Measurements from ENCODE around the gene POLG.

The POLG gene

DNA sequence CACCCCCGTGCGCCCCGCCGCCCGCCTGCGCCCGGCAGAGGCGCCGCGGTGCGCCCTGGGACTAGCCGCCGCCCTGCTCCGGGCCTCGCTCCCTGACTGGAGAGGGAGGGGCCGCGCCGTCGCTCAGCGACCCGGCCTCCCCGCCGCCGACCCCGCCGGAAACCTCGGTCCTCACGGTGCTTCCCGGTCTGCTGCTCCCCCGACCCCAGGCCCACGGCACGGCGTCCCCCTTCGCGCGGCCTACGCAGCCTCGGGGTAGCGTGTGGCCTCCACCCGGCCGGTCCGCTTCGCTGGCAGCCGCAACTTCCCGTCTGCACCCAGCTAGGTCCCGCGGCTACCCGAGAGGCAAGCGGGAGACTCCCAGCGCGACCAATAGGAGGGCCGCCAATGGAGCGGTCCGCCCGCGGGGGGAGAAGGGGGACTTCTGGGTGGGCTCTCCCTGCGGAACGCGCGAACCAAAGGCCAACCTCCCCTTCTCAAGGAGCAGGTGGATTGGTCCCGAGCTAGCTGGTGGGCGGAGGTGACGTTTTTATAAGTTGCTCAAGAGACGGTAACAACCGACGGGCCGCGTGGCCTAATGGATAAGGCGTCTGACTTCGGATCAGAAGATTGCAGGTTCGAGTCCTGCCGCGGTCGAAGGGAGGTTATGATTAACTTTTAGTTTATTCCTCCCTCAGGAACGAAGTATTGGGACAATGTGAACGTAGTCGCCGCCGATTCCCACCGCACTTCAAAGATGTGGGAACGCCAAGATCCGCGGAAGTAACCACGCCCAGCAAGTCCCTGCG, at the start of gene POLG:
POLG (minus strand) TSS at position 315 of the 788 bp plus-strand sequence. CDS start 1,070 bp downstream, outside the sequence.
- DNase-seq = peak; percentile 92 to 93

DNA sequence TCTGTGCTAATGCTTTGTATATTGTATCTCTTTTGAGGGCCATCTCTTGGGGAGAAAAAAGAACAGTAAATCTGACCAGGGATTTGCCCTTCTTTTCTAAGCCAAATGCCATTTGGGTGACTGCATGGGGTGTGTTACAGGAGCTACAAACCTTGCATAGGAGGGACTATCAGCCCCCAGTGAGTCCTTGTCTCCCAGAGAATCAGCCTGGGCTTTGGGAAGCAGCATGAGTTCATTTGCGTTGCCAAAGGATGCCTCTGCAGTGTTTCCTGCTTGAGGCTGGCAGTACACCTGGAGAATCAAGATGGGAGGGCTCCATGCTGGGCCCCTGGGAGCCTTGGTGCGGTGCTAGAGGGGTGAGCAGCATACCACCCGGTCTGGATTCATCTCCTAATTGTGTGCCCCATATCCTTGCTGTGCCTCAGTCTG, 49.6 kb upstream of the POLG start:
- no peak for DNase-seq

DNA sequence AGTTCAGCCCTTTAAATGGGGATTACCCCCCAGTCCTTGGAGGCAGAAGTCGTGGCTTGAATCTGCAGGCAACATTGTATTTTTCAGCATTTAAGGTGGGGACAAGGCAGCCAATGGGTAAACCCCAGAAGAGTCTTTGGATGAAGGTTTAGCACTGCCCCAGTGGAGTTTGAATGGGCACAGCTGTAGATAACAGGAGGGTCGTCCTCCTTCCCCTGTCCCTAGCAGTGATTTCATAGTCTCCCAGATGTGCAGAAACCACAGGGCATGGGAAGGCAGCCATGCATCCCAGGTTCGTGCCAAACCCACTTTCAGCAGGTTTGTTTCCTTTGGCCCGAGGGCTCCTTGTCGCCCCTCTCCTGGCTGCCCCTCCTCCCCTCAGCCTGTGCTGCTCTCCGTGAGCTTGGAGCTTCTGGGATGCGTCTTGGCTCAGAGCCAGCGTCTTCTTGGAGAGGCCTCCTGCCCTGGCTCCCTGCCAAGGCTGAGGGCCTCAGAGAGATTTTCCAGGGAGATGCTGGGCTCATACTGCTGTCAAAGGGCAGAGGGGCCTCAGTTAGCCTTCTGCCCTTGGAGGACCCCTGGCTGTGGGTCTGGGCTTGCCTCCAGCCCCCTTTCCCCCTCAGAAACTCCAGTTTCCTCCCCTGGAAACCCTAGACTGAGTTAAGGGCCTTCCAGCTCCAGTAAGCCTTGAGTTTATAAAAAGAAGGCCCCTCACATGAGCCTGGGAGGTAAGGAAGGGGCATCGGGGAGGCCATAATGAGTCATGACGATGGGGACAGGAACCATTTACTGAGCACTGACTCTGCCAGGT, 48.9 kb upstream of the POLG start:
- DNase-seq = no peak

DNA sequence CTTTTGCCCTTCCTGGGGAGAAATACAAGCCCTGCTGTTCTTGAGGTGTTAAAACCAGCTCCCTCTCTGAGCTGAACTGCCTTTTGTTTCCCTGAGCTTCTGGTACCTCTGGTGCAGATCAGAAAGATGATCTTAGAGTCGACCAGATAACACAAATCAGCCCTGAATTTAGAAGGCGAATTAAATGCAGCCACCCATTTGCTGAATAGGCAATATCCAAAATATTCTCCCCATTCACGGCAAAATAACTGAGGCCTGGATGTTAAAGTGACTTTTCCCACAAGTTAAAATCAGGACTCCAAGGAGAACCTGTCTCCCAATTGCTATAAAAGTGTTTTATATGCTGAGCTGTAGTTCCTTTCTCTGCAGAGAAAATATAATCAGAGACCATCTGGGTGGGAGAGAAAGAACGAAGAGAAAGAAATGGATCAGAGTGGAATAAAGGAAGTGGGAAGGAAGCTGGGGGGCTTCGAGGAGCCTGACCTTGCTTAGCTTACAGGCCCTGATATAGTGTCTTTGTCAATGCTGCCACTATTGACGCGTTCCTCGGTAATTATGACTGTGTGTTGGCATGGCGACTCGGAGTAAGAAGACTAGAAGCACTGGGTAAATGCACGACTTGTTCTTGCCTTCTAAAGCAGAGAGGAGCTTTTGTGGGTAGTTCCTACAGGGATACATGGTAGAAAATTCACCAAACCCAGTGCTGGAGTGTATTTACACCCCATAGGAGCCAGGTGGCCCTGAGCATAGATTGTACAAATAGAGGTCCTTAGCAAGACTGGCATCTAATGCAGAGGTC, 47.5 kb upstream of the POLG start:
- DNase-seq = no peak

DNA sequence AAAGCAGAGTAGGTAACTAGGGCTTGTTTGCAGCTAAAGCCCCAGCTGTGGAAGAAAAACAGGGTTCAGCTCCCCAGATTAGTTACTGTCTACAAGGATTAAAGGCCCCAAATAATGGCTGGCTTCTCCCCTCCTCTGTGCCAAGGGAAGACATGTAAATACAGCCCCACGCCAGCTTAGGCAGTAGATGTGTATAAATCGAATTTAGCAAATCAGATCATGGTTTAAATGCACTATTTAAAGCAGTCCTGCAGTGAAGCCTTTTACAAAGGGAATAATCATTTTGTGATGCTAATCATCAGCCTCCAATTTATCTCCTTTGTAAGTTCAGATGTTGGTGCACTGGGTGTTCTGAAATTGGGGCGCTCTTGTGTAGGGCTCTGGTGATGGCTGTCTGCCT, 46.7 kb upstream of the POLG start:
- DNase-seq = no peak

DNA sequence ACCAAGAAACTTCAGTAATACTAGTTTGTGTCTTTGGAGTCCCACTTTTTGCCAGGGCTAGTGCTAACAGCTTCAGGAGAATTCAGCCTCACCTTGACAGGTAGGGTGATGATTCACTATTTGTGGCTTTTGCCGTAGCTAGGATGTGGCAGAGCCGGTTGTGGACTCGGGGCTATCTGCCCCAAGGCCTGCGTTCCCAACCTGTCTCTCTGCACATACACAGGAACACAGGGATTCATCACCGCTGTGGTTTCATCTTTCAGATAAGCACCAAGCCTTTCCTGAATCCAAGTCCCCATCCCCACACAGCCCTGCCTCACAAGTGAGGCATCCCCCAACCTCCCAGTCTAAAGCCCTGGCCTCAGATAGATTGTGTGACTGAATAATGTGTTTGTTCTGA, 45.2 kb upstream of the POLG start:
- no peak for DNase-seq

DNA sequence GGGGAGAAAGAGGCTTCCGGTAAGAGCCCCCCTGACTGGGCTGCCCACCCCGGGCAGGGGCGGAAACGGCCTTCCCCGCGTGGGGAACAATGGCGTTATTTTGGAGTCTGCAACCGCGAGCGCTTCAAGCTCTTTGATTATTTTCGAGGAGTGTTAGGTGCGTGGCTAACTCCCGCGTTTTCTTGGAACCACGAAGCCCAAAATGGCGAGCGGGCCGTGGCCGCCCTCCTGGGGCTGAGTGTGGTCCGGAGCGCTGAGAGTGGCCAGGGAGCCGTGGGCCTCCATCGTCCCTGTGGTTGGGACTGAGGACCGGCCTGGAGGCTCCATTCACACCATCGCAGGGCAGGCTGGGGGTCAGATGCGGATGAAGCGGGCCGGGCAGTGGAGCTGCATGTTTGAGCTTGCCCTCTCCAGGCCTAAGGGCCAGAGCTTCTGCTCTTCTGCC, 44.6 kb upstream of the POLG start:
- no peak for DNase-seq

DNA sequence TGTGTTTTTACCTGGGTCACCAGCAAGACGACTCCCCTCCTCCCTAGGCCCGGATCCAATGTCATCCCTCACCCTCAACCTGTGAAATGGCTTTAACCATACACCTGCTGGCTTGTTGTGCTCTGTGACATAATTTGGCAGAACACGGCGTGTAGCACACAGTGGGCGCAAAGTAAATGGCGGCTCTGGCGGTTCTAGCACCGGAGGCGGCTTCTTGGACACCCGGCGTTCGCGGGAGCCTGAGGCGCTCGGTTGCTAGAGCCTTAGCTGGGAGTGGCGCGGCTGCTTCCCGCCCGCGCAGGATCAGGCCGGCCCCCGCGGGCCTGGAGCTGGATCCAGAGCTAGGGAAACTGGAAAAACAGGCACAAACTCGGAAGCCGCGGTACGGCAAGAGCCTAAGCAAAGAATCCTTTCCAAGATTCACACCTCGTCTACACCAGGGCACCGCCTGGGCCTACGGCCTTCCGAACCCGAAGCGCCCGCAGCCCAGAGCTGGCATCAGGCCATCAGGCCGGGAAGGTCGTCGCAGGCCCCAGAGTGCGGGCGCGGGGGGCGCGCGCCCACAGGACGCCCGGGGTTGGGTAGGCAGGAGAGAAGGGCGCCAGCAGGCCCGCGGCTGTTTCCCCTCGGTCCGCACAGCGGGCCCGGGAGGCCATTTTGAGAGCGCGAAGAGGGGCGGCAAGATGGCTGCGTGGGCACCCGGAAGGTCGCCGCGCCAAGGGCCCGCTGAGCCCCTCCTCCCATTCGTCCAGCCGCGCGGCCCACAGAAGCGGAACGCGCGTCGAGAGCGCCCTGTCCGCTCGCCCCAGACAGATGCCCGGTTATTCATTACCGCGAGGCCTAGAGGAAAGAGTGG, 43.9 kb upstream of the POLG start:
- DNase-seq = no peak

DNA sequence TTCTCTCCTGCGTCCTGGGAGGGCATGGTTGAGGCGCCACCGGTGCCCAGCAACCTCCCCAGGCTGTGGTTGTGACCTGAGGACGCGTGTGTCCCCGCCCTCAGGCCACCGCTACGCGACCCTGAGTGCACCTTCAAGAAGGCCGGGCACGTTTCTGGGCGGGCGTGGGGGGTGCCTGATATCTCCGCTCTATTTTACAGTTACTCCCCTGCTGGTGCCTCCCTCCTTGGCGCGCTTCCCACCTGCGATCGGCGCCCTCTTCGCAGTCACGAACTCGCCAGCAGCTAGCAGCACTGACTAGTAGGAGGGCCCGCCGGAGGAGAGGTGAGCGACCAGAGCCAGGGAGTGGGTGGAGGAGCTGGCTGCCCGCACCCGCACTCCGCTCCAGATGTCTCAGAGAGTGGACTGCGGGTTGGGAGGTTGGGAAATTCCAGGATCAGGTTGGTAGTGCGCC, 43.2 kb upstream of the POLG start:
- DNase-seq = no peak

DNA sequence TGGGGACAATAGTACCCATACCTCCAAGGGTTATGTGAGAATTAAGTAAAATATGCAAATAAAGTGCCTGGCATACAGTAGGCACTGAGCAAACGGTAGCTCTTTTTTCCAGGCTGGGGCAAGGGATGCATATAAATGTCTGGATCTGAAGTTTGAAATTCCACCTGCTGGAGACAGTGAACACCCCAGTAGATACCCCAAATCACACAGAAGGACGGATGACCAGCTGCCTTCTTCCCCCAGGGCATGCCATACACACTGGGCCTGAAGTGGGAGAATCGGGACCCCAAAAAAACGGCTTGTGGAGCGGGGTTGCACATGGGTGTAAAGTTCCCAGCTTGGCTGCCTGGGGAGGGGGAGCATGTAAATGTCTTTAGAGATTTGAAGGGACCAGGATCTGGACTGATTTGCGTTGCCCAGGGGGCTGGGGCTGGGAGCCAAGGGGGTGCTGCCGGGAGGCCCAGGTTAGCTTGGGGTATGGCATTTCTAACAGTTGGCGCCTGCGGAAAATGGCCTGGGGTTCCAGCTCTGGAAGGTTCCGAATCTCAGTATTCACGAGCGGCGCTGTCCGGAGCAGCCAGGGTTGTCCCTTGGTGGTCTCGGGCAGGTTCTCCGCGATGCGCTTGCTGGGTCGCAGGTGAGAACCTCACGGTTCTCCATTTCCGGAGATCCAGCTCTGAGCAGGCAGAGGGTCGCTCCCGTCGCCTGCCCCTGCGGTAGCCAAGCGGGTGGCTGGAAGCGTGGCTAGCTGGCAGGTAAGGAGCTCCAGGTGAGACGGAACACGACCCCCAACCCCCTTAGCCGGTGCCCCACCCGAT, 42.6 kb upstream of the POLG start:
- DNase-seq = no peak

DNA sequence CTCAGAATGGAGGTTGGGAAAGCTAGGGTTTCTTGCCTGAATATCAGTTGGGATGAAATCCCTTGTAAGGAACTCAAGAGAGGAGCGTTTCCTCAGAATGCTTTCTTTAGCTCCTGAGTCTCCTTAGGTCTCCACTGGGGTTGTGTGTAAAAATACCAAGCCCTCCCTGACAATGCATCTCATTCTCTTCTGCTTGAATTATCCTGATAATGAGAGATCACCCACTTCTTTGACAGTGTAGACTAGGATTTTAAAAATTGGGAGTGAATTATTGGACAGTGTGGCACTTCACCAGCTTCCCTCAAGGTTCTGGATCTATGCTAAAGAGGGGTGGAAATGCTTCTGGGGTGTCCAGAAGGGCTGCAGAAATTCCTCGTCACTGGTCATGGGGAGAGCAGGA, 41.8 kb upstream of the POLG start:
- no peak for DNase-seq

DNA sequence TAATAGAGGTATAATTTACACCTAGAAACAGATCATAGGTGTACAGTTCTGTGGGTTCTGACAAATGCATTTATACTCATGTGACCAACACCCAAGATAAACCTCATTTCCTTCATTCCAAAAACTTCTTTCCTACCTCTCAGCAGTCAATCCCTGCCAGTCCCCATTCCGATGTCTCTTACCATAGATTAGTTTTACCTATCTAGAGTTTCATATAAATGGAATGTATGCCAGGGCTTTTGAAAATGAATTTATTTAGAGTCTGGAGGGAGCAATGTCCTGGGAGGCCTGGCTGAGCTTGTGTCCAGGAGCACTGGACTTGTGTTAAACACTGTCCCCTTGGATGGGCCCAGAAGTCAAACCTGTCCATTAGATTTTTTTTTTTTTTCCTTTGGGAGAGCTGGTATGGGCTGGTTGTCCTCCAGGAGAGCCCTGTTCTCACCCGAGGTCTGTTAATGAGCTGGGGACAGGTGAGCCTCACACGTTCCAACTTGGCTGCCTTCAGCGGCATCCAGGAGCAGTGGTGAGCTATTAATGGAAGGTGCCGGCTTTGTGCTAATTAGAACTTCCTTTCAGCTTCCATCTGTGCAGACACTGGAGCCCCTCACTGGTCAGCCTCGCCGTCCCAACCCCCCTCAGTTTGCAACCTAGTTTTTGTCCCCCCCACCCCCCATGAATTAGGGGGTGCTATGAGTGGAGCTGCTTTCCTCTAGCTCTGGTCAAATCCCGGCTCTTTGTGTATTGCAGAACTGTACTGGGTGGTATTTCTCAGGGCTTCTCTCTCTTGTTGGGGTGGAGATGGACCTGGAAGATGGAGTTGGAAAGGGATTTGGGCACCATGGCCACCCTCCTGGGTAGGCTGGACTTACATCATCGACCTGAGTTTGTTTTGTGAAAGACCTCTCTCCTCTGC, 40.7 kb upstream of the POLG start:
- no peak for DNase-seq

DNA sequence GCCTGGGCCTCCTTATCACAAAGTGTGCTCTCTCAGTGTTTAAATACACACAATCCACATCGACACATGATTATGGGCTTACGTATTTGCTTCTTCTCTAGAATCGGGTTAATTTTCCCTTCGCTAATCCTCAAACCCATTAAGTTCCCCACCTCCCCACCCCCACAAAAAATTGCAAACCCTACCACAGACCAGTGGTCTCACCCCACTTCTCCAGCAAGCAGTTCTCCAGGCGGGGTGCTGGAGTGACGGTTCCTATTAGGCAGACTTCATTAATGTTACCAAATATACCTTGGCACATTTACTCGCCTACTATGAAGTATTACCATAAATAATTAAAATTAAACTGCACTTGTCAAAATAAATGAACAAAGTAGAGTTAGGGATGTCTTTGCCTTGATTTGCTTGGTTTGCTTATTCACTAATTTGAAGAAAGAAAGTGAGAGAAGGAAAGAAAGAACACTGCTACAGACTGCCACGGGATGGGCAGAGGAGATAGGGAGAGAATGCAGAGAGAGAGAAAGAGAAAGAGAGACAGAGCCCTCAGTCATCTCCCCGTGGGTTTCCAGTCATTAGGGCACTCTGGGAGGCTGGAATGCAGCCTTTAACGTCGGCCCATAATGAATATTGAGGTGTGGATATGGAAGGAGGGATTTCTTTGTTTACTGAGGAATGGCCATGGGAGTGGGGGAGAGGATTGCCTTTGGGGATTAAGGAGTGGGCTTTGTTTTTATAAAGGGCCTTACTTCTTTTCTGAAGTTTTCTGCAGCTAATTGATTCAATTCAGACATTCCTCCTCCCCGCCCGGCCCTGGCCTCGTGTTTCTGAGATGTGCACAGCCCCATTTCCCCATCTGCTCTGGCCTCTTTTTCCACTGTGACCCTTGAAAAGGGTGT, 39.7 kb upstream of the POLG start:
- DNase-seq = no peak

DNA sequence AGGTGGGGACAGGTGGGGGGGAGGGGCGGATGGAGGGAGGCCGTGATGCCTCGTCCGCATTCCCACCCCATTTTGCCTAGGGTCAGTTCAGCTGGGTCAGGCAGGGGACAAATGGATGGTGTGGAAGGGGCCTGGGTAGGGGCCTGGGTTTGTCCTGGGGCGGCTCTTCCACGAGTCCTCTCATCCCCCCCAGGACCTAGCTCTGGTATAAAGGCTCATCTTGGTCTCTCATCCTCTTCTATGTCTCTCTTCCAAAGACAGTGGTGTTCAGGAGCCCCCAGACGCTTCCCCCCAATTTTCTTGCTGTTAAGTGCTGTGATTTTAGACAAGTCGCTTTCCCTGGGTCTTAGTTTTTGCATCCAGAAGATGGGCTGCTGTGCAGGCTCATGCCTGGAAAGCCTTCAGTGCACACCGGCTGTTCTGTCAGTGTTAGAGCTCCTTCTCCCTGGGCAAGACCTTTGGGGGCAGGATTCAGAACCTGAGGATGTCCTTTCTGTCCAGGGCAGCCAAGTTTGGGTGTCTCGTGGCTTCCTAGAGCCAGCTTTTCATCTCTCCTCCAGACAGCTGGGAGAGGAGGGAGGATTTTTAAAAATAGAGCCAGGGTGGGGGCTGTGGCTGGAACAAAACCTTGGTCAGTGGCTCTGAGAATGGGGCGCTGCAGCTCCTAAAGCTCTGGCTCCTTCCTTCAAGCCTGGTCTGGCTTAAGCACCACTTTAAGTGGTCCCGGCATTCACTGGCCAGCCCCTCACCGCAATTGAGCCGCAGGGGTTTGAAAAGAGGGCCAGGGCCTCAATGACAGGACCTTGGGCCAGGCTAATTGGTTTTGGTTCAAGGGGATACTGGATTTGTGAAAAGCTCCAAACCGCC, 37.7 kb upstream of the POLG start:
- DNase-seq = no peak

DNA sequence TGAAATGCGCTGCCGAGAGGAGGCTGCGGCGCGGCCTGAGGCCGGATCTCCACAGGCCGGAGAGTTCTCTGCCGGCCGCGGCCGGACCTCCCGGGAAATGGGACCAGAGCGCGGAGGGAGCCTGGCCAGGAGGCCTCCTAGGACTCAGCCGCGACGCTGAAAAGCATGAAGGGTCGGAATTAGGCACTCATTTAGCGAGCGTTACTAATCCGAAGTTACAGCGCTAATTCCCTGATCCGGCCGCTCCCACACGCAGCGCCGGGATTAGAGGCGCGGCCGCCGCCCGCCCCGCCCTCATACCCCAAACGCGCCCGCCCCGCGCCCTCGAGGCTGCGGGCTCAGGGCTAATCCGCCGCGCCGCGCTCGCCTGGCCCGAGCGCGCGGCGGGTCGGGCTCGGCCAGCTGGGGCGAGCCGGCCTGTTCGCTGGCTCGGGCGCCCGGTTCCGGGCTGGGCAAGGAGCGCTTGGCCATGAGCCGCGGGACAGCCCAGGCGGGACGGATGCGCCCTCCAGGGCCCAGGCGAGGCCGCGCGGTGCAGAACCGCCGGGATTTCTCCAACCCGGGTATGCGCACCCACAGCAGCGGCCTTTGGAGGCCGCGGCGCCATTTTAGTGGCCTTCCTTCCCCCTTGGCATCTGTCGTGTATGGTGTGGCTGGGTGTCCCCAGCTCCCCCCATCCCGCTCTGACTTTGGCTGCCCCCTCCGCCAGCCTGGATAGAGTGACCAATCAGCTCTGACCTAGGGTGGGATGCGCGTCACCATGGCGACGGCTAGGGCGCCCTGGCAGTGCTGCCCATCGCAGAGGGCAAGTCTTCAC, 36.8 kb upstream of the POLG start:
- DNase-seq = no peak

DNA sequence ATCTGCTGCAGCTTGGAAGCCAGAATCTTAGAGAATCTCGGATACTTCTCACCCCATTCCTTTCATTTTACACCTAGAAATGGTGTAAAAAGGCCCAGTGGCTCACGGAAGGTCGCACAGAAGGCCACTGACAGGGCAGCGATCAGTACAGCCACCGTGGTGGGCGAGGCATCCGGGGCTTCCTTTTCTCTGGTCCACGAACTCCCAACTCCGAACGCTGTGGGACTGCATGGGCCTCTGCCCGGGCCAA, 36.3 kb upstream of the POLG start:
- no peak for DNase-seq

Data from NCI-H1930 (cell line).